AG04450 (cell line): ENCODE results near the gene CALML6. TPM values are rescaled to one million over a fixed set of nuclear protein-coding genes. Genes with fewer than 3 reads are reported as not detected.
"Not testable (repeated sequence)": the region's sequence is repeated elsewhere in the genome, so short reads cannot be mapped to it uniquely, and the experiment has no call there.

Experiments
- CTCF ChIA-PET: fragments of 300-600, 350-600 bp; formaldehyde crosslinking; extraction: SDS; loops from one replicate; lab custom pipeline; 2022; ENCODE audit warnings: antibody characterized with exemption, inconsistent platforms; lab: Charles Lee
- POLR2A ChIA-PET: fragments of 350-600 bp; formaldehyde crosslinking; extraction: SDS; loops from one replicate; lab custom pipeline; 2021; ENCODE audit warnings: antibody characterized with exemption, inconsistent platforms; lab: Yijun Ruan, JAX
- DNase-seq: peaks from one replicate; pipeline ENCODE4 v3.0.0-alpha.2; 2011; ENCODE audit warnings: low read depth, low spot score
- H3K27ac ChIP-seq: one replicate; pipeline ENCODE4 v1.5.1; 2012; ENCODE audit warnings: low read depth, low read length, control low read depth
- H3K27me3 ChIP-seq: one replicate; pipeline ENCODE4 v1.6.0; 2012; ENCODE audit warnings: low read length; ENCODE audit not compliant: control insufficient read depth, insufficient read depth
- H3K4me3 ChIP-seq: 2 replicates; pipeline ENCODE4 v1.5.1; 2011; ENCODE audit warnings: mild to moderate bottlenecking, low read depth, low read length, control low read depth
- H3K9me3 ChIP-seq: 2 replicates; pipeline ENCODE4 v1.5.1; 2012; ENCODE audit warnings: low read length; ENCODE audit not compliant: control insufficient read depth, insufficient read depth
- CTCF ChIP-seq: IDR thresholded peaks from 2 replicates; pipeline ENCODE4 v1.5.1; 2011; ENCODE audit warnings: low read depth, low read length, control low read depth, inconsistent platforms
- polyA plus RNA-seq: library from polyadenylated mRNA; depleted of rRNA; stranded (reverse); fragments of >200 nt; gene quantifications from 2 replicates; pipeline ENCODE4 v1.2.3, GENCODE V29; 2011

CALML6 gene
- polyA plus RNA-seq, 1 experiment, result 0.21 TPM

- Histone ChIP-seq H3K4me3 (no peak overlapping the region), H3K27me3 (no peaks in the 10 kb centered on the region), H3K9me3 (peaks cover under 1% of the 10 kb centered on the region; the same call in 1 of the 2 replicates), H3K27ac (no peak overlapping the region)
- ChIA-PET POLR2A (interaction anchor here (0.7 kb wide), 1 partner anchor 15 kb away, joined by 8 read pairs; no protein-coding TSS in a partner anchor), CTCF (interaction anchor here (0.6 to 1.3 kb wide), 2 partner anchors 11 to 21 kb away, joined by 3 to 5 read pairs; no protein-coding TSS in a partner anchor)
- DNase-seq, result no peak
- TF ChIP-seq CTCF, result no peak
These were observed 35.1 kb upstream of the CALML6 start for GRCh38 chr1:1879942-1880341.

DNA sequence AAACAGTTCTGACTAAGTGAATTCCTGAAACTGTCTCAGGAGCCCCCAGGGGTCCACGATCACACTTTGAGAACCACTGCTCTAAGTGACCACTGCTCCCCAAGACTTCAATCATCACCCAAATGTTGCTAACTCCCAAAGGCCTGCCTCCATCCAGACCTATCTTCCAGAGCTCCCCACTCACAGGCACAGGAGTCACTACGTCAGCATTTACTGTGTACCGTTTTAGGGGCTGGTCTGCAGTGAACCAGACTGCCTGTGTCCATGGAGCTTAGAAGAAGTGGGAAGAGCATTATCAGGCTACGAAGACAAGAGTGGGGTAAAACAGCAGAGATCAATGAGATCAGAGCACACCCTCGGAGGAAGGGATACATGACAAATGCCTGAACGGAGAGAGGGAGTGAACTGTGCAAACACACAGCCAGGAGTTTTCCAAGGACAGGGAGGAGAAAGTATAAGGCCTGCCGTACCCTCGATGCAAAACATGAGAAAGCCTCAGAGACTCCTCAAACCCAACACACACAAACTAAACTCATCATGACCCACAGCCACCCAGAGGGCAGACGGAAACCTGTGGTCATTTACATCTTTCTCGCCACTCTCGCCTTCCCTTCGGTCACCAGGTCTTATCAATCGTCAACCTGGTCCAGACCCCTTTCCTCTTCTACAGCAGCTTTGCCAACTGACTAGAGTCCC is 34.3 kb upstream of the CALML6 start:
- no peak overlapping the region for H3K27ac ChIP-seq
- CTCF ChIA-PET, result interaction anchor here (1.3 kb wide), 1 partner anchor 22 kb away, joined by 5 read pairs; no protein-coding TSS in a partner anchor
- no peaks in the 10 kb centered on the region for H3K27me3 ChIP-seq
- no peak overlapping the region for H3K4me3 ChIP-seq
- TF ChIP-seq CTCF, result no peak
- no peaks in the 10 kb centered on the region for H3K9me3 ChIP-seq
- POLR2A ChIA-PET, result no interaction called here
- no peak for DNase-seq

GRCh38 chr1:1881727-1882126 is 33.3 kb upstream of the CALML6 start:
- Histone ChIP-seq H3K27me3 (no peaks in the 10 kb centered on the region), H3K4me3 (no peak overlapping the region), H3K27ac (peak overlapping the region; percentile 21), H3K9me3 (no peaks in the 10 kb centered on the region)
- DNase-seq, result no peak
- CTCF ChIA-PET, result no interaction called here
- POLR2A ChIA-PET, result interaction anchor here (1.0 kb wide), 1 partner anchor 10 kb away, joined by 3 read pairs; no protein-coding TSS in a partner anchor
- TF ChIP-seq CTCF, result no peak

- no peak for TF ChIP-seq CTCF
- ChIA-PET POLR2A (interaction anchor here (0.7 to 1.2 kb wide), 3 partner anchors 9 to 35 kb away, joined by 3 to 11 read pairs (median 5); no protein-coding TSS in a partner anchor), CTCF (interaction anchor here (0.7 to 0.9 kb wide), 2 partner anchors 23 to 484 kb away, joined by 4 to 5 read pairs; partner anchors contain the start of gene CCNL2)
- H3K4me3 ChIP-seq, result no peak overlapping the region
- peak overlapping the region; percentile 73 for H3K27ac ChIP-seq
- no peak for DNase-seq
- no peaks in the 10 kb centered on the region for H3K9me3 ChIP-seq
- no peaks in the 10 kb centered on the region for H3K27me3 ChIP-seq
These were observed 31.8 kb upstream of the CALML6 start for GRCh38 chr1:1883092-1883873.

DNA sequence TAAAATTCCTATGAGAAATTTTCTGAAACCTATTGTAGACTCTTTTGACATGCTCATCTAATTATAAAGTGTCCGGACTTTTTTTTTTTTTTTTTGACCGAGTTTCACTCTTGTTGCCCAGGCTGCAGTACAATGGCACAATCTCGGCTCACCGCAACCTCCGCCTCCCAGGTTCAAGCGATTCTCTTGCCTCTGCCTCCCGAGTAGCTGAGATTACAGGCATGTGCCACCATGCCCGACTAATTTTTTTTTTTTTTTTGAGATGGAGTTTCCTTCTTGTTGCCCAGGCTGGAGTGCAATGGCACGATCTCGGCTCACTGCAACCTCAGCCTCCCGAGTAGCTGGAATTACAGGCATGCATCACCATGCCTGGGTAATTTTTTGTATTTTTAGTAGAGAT is 31.2 kb upstream of the CALML6 start:
- DNase-seq, H3K27ac ChIP-seq, H3K4me3 ChIP-seq, H3K9me3 ChIP-seq, H3K27me3 ChIP-seq: not testable (repeated sequence)
- CTCF ChIA-PET, result interaction anchor here (0.6 to 0.9 kb wide), 3 partner anchors 9 to 258 kb away, joined by 4 to 5 read pairs (median 5); no protein-coding TSS in a partner anchor
- POLR2A ChIA-PET, result interaction anchor here (1.2 kb wide), 1 partner anchor 8 kb away, joined by 11 read pairs; no protein-coding TSS in a partner anchor
